Metanephros (tissue), 1 donor: ENCODE data around the gene TM4SF1. TPM values are rescaled to one million over a fixed set of nuclear protein-coding genes. Genes with fewer than 3 reads are reported as not detected.

Experiments used
- total RNA-seq: library from RNA; depleted of rRNA; stranded (reverse); fragments of >200 nt; gene quantifications from one replicate; pipeline ENCODE4 v1.2.3, GENCODE V29; 2014

Gene TM4SF1, protein sequence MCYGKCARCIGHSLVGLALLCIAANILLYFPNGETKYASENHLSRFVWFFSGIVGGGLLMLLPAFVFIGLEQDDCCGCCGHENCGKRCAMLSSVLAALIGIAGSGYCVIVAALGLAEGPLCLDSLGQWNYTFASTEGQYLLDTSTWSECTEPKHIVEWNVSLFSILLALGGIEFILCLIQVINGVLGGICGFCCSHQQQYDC
- 94.5 TPM for total RNA-seq

DNA sequence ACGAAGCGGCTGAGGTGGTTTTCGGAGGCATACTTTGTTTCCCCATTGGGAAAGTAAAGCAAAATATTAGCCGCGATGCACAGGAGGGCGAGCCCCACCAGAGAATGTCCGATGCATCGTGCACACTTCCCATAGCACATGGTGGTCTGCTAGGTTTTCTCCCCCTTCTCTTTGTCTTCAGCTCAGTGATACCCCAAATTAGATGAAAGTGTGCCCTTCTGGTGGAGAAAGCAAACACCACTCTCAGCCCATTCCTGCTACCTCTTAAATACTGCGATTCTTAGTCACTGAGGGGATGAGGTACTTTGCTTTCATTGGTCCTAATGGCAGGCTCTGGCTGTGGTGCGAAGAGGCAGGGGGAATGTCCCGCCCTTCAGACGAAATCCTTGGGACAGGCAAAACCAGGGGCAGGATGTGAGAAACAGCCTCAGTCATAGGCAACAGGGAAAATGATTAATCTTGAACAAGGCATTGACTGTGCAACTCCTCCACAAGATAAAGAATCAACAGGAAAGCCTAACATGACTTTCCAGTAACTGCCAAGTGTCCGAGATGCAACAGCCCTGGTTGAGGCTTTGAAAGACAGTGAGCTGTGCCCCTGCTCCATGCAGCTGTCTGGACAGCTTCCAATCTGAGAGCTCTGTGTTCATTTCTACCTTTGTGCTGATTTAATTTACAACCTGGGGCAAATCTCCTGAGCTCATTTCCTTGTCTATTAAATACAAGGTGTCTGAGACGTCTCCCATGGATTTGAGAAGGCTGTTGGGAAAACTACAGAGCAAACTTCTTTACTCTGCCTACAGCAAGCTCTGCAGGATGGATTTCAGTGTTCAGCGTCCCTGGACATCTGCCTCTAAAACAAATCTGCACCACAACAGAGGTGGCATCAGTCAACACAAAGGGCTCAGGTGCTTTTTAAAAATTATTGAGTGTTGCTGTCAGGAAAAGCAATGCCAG lies at the start of gene TM4SF1:
TSS of gene TM4SF1 (minus strand) at position 242 of the 957 bp plus-strand sequence. CDS start at position 140, 102 bp downstream.

DNA sequence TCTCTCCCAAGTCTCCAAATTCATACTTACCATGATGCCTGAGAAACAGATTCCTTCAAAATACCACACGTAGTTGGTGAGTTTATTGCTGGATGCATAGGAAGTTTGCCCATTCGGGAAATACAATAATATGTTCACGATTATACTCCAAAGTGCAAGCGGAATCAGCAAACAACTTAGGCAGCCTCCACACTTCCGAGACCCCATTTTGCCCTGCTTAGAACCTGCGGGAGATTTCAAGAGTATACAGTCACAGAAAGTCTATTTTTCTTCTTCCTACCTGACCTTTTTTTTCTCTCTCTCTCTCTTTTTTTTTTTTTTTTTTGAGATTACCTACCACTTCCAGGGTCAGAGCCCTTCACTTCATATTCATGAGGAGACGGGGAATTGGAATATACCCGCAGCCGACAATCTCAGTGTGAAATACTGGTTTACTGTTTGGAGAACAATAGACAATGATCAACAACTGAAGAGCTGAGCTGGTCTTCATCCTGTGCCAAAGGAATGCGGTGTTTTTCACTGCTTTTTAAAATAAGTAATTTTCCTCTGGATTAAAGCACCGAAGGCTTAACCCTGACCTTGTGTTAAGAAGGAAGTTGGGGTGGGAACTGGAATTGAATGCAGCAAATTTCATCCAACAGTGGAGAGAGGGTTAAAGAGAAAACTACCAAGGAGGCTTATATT lies 44.1 kb downstream of the TM4SF1 start, which contains the start of gene TM4SF18:
TSS of gene TM4SF18 (minus strand) at position 461 of the 684 bp plus-strand sequence. CDS start at position 207, 254 bp downstream.

Other genes with a start within 250 kb of the TM4SF1 start
- 32.3 TPM for gene HPS3, start 248.0 kb downstream of the TM4SF1 start, total RNA-seq
- 0.64 TPM for gene CP, start 155.8 kb downstream of the TM4SF1 start, total RNA-seq
- 37.4 TPM for gene TM4SF18, start 44.0 kb downstream of the TM4SF1 start, total RNA-seq
- 0.58 TPM for gene TM4SF4, start 97.0 kb upstream of the TM4SF1 start, total RNA-seq